ENCODE measurements around the gene MYRF. TPM values are rescaled to one million over a fixed set of nuclear protein-coding genes. Genes with fewer than 3 reads are reported as not detected.

The MYRF gene
- total RNA-seq, 3 donors from 2014 or later: 7.8 to 15.6 (median 10.2) TPM

DNA sequence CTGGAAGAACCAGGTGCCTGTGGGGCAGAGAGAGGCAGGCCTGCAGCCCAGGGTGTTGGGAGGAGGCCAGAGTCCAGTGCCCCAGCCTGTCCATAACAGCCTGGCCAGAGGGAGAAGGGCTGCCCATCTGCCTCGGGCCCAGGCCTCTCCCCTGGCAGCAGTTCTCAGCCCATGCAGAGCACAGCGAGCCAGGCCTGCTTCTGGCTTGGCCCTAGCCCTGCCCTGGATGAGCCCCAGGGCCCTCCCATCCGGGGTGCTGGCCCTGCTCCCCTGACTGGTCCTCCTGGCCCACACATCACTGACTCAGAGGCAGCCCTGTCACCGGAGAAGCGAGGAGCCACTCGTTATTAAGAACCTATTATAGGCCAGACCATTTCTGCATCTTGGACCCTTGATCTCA is 19.7 kb upstream of the MYRF start:
- intact Hi-C loops (cut with DNase I, micrococcal nuclease): loop anchor here (2.0 to 5.0 kb wide), 2 partner anchors 52 to 55 kb away; partner anchors contain the start of gene DAGLA (in 1 of the 2)
- H3K36me3 ChIP-seq (ENCODE audit: low read depth): no peaks in the 10 kb centered on the region
- TF ChIP-seq, protein P1, sequence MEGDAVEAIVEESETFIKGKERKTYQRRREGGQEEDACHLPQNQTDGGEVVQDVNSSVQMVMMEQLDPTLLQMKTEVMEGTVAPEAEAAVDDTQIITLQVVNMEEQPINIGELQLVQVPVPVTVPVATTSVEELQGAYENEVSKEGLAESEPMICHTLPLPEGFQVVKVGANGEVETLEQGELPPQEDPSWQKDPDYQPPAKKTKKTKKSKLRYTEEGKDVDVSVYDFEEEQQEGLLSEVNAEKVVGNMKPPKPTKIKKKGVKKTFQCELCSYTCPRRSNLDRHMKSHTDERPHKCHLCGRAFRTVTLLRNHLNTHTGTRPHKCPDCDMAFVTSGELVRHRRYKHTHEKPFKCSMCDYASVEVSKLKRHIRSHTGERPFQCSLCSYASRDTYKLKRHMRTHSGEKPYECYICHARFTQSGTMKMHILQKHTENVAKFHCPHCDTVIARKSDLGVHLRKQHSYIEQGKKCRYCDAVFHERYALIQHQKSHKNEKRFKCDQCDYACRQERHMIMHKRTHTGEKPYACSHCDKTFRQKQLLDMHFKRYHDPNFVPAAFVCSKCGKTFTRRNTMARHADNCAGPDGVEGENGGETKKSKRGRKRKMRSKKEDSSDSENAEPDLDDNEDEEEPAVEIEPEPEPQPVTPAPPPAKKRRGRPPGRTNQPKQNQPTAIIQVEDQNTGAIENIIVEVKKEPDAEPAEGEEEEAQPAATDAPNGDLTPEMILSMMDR (IDR thresholded peaks at IDR 0.05): no peak

DNA sequence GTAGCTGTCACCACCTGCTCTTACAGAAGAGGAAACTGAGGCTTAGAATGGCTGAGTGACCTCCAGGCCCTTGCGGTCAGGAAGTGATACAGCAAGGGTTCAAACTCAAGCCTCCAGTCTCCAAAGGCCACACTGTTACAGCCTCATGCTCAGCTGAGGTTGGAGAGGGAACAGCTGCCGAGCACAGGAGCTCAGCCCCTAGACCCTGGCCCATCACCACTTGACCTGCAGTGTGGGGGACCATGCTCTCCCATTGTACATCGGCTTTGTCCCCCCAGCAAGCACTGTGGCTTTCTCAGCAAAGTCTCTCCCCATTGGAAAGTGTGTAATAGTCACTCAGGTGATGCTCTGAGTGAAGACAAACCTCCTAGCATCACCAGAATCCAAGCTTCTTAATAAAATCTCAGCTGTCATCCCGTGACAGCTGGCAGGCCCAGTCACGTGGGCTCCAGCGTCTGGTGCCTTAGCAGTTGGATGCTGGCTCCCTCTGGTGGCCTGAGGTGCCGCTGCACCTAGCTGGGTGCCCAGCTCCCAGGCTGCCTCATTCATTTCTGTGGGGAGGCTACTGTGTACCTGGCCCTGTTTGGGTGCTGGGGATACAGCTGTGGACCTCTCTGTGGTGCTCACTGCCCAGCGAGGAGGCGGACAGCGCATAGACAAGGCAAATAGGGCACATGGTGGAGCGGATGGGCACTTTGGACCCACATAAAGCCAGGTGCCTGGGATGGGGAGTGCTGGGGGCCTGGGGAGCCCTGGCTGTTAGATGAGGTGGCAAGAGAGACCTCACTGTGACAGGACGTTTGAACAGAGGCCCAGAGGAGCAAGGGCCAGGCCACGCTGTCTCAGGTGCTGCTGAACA is 19.1 kb upstream of the MYRF start:
- H3K36me3 ChIP-seq (ENCODE audit: low read depth): no peaks in the 10 kb centered on the region
- peak; percentile 94 for ATAC-seq

More for the DNA sequence above, 19.7 kb upstream of the MYRF start:
- no peaks in the 10 kb centered on the region for H3K9me3 ChIP-seq
- no peak overlapping the region for H3K4me3 ChIP-seq
- peak; percentile 2 for ATAC-seq
- no peaks in the 10 kb centered on the region for H3K4me1 ChIP-seq (ENCODE audit: low read depth)
- DNase-seq: no peak

DNA sequence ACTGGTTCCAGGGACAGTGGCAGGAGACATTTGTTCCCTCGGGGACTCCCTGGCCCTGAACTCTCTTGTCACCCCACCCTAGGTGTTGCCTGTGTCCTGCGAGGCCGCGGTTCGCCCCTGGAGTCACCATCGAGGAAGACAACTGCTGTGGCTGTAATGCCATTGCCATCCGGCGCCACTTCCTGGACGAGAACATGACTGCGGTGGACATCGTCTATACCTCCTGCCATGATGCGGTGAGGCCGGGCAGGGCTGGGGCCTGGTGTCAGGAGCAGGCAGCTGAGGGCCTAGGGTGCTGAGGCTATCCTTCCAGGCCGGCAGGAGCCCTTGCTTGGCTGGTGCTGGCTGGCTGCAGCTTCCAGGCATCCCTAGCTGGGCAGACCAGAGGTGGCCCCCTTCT is 17.7 kb upstream of the MYRF start:
- TF ChIP-seq, protein P1 (IDR thresholded peaks at IDR 0.05): no peak
- Histone ChIP-seq H3K4me1 (ENCODE audit: low read depth) (no peaks in the 10 kb centered on the region), H3K9me3 (no peaks in the 10 kb centered on the region), H3K36me3 (ENCODE audit: low read depth) (no peaks in the 10 kb centered on the region), H3K4me3 (no peak overlapping the region)
- intact Hi-C loops (cut with DNase I, micrococcal nuclease): loop anchor here in 1 of 2 donors (5.0 kb wide), 1 partner anchor 57 kb away; no protein-coding TSS in a partner anchor
- no peak for DNase-seq
- ATAC-seq: no peak

More for the DNA sequence above, 19.1 kb upstream of the MYRF start:
- TF ChIP-seq, protein P1 (IDR thresholded peaks at IDR 0.05): peak; percentile 99
- Histone ChIP-seq H3K4me1 (ENCODE audit: low read depth) (no peaks in the 10 kb centered on the region), H3K4me3 (no peak overlapping the region), H3K9me3 (no peaks in the 10 kb centered on the region)
- intact Hi-C loops (cut with DNase I, micrococcal nuclease): loop anchor here (2.0 to 5.0 kb wide), 2 partner anchors 53 to 56 kb away; partner anchors contain the start of gene DAGLA (in 1 of the 2)
- peak; percentile 87 to 94 (median 90) for DNase-seq

DNA sequence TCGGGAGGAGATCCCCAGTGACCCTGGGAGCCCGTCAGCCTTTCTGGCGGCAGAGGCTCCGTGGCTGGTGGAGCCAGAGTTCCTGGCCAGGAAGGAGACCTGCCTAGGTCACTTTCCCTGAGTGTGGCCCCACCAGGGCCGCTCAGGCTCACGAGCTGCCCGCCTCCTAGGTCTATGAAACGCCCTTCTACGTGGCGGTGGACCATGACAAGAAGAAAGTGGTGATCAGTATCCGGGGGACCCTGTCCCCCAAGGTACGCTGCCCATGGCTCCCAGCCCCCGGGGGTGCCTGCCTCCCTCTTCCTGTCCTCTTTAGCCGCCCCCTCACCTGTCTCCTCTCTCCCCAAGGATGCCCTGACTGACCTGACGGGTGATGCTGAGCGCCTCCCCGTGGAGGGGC is 17.0 kb upstream of the MYRF start:
- intact Hi-C loops (cut with DNase I, micrococcal nuclease): no loop called here
- Histone ChIP-seq H3K4me3 (no peak overlapping the region), H3K9me3 (no peaks in the 10 kb centered on the region), H3K4me1 (ENCODE audit: low read depth) (no peaks in the 10 kb centered on the region), H3K36me3 (ENCODE audit: low read depth) (no peaks in the 10 kb centered on the region)
- DNase-seq (peak in 1 of 3 donors; percentile 44), ATAC-seq (no peak)
- TF ChIP-seq, protein P1 (IDR thresholded peaks at IDR 0.05): no peak

DNA sequence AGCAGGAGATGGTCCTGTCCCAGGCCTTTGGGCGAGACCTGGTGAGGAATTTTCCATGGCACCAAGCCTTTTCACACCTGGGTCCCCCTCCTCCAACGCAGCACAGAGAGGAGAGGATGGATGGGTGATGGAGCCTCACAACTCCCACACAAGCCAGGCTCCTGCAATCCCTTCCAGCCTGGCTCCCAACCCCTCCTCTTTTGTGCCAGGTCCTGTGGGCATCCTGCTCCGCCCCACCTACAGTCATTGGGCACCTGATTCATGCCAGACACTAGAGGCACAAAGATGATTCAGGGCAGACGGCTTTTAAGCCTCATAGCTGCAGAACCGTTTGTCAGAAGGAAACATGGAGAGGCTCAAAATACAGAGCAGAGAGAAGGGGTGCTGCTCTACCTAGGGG is 16.1 kb upstream of the MYRF start:
- Histone ChIP-seq H3K9me3 (no peaks in the 10 kb centered on the region), H3K4me3 (no peak overlapping the region), H3K4me1 (ENCODE audit: low read depth) (no peaks in the 10 kb centered on the region), H3K36me3 (ENCODE audit: low read depth) (no peaks in the 10 kb centered on the region)
- TF ChIP-seq, protein P1 (IDR thresholded peaks at IDR 0.05): no peak
- DNase-seq: no peak
- intact Hi-C loops (cut with DNase I, micrococcal nuclease): no loop called here
- ATAC-seq: no peak

Measured in mucosa of descending colon (tissue), 3 donors.